GM23338 (cell line): ENCODE data around the gene GPR153.

Experiments
- CTCF ChIP-seq, 2 experiments: fragments of 200-600 bp in 1 of 2; sonication (generic) in 1 of 2; conservative IDR thresholded peaks; 2 replicates each; pipeline versions ENCODE4 v1.5.1 to v1.6.1; 2016 to 2017; ENCODE audit warnings: antibody characterized with exemption in 2 of 2, low read depth in 2 of 2, mild to moderate bottlenecking in 2 of 2, moderate library complexity in 1 of 2
- ETS1 ChIP-seq: IDR thresholded peaks from 2 replicates; pipeline ENCODE4 v1.6.1; 2016; ENCODE audit warnings: antibody characterized with exemption
- EZH2 ChIP-seq: fragments of 200-600 bp; sonication (generic); IDR thresholded peaks from one replicate; pipeline ENCODE4 v1.8.0; 2017; ENCODE audit warnings: antibody characterized with exemption, mild to moderate bottlenecking, low read depth; ENCODE audit not compliant: unreplicated experiment
- EZH2phosphoT487 ChIP-seq: fragments of 200-600 bp; sonication (generic); IDR thresholded peaks from one replicate; pipeline ENCODE4 v1.8.1; 2018; ENCODE audit warnings: antibody characterized with exemption; ENCODE audit not compliant: unreplicated experiment

GRCh38 chr1:6212193-6212959, 48.5 kb downstream of the GPR153 start:
- TF ChIP-seq CTCF (conservative IDR thresholded peaks at IDR 0.05; ENCODE audit: low read depth in 2 of 2) (no peak), EZH2 (no peak), ETS1 (no peak), EZH2phosphoT487 (no peak)
